DND-41 (cell line): ENCODE results near the gene AQP9.

Experiments used
- CTCF ChIP-seq: IDR thresholded peaks from 2 replicates; pipeline ENCODE4 v1.5.1; 2012; ENCODE audit warnings: borderline replicate concordance, low read length, moderate library complexity, mild to moderate bottlenecking; ENCODE audit not compliant: poor library complexity, severe bottlenecking; ENCODE audit errors: extremely low read depth
- EZH2 ChIP-seq: IDR thresholded peaks from 3 replicates; pipeline ENCODE4 v1.6.1; 2012; ENCODE audit warnings: borderline replicate concordance, low read depth, mild to moderate bottlenecking, moderate library complexity, low read length, inconsistent platforms; ENCODE audit not compliant: severe bottlenecking

- no peak for TF ChIP-seq CTCF
- no peak for TF ChIP-seq EZH2
Observed at GRCh38 chr15:58125333-58125732, 12.8 kb upstream of the AQP9 start.
